Mucosa of descending colon (tissue), 3 donors: ENCODE results near the gene SPIN2A. TPM values are rescaled to one million over a fixed set of nuclear protein-coding genes. Genes with fewer than 3 reads are reported as not detected.
"Not testable (repeated sequence)": the region's sequence is repeated elsewhere in the genome, so short reads cannot be mapped to it uniquely, and the experiment has no call there.

Experiments used
- ATAC-seq: fragments of 200-7000 bp; cut with Tn5 transposase; one replicate; pipeline ENCODE4 v1.9.1; 2020; ENCODE audit warnings: mild to moderate bottlenecking, moderate library complexity
- DNase-seq, 3 donors: peaks; one replicate each; pipeline ENCODE4 v3.0.0-alpha.2; 2020
- H3K36me3 ChIP-seq: fragments of 200-600 bp; one replicate; pipeline ENCODE4 v1.8.0; 2021; ENCODE audit warnings: low read depth, mild to moderate bottlenecking
- H3K4me1 ChIP-seq: fragments of 200-600 bp; one replicate; pipeline ENCODE4 v1.8.0; 2021; ENCODE audit warnings: low read depth, mild to moderate bottlenecking
- H3K4me3 ChIP-seq: fragments of 200-600 bp; one replicate; pipeline ENCODE4 v1.8.0; 2021; ENCODE audit warnings: mild to moderate bottlenecking
- H3K9me3 ChIP-seq: fragments of 200-600 bp; one replicate; pipeline ENCODE4 v1.8.0; 2021; ENCODE audit warnings: mild to moderate bottlenecking
- intact Hi-C, 2 donors: fragments of 100-400 bp; cut with DNase I in 1 of 2; cut with micrococcal nuclease in 1 of 2; formaldehyde crosslinking; loops; one replicate each; pipeline versions ENCODE4 v1.11.0 to v1.11.1; 2022; cut with DNase I, micrococcal nuclease
- total RNA-seq, 3 donors: library from RNA; stranded (reverse); fragmentation: NEBNext Ultra II Directional in 2 of 3; extraction: Animal tissue kit (Norgen Biotek cat#: 25700) in 2 of 3; gene quantifications; one replicate each; pipeline versions ENCODE4 v1.2.1 to v1.2.4, GENCODE V29; 2021 to 2023
- TF ChIP-seq, protein P1 (sequence below): fragments of 200-600 bp; IDR thresholded peaks from one replicate; pipeline ENCODE4 v1.8.0; 2022; ENCODE audit warnings: antibody characterized with exemption, mild to moderate bottlenecking
- donor health status: DM: no; HTN: no; CAD: no; lungs with moderate emphysema.
- donor health status: DM: no; HTN: no; CAD: no.
- donor health status: DM: no; HTN: yes; CAD: no.

Gene SPIN2A
- total RNA-seq, 3 donors from 2014 or later, result 0.49 to 1.2 (median 1.1) TPM

DNA sequence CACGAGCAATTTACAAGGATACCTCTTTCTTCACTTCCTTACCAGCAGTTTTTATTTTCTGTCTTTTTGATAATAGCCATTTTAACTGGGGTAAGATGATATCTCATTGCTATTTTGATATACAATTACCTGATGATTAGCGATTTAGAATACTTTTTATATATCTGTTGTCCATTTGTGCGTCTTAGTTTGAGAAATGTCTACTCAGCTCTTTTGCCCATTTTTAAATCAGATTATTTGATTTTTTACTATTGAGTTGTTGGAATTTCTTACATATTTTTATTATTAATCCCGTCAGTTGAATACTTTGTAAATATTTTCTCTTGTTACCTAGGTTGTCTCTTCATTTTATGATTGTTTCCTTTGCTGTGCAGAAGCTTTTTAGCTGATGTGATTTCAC, 1.5 kb upstream of the SPIN2A start:
- H3K4me3 ChIP-seq, result no peak overlapping the region
- no peaks in the 10 kb centered on the region for H3K36me3 ChIP-seq
- ATAC-seq (no peak), DNase-seq (no peak)
- no peaks in the 10 kb centered on the region for H3K4me1 ChIP-seq
- H3K9me3 ChIP-seq, result no peaks in the 10 kb centered on the region
- intact Hi-C loops, result no loop called here
- TF ChIP-seq, protein P1, sequence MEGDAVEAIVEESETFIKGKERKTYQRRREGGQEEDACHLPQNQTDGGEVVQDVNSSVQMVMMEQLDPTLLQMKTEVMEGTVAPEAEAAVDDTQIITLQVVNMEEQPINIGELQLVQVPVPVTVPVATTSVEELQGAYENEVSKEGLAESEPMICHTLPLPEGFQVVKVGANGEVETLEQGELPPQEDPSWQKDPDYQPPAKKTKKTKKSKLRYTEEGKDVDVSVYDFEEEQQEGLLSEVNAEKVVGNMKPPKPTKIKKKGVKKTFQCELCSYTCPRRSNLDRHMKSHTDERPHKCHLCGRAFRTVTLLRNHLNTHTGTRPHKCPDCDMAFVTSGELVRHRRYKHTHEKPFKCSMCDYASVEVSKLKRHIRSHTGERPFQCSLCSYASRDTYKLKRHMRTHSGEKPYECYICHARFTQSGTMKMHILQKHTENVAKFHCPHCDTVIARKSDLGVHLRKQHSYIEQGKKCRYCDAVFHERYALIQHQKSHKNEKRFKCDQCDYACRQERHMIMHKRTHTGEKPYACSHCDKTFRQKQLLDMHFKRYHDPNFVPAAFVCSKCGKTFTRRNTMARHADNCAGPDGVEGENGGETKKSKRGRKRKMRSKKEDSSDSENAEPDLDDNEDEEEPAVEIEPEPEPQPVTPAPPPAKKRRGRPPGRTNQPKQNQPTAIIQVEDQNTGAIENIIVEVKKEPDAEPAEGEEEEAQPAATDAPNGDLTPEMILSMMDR, result no peak

DNA sequence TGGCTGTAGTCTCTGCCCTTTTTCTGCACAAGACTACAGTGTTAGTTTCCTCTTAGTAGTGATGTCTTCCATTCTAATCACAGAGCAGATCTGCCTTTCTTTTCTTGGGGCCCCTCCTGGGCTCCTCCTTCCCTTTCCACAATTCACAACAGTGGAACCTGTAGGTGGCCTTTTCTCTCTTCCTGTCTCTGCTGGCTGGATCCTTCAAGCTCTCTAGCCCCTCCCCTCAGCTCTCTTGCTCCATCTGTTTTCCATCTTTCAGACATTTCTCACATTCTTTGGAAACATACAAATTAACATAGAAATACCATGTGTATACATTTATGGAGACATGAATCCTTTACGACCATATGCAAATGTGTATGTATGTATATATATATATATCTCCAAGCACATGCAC, 304 bp upstream of the SPIN2A start:
- ATAC-seq (no peak), DNase-seq (no peak)
- TF ChIP-seq, protein P1, result no peak
- Histone ChIP-seq H3K36me3 (no peaks in the 10 kb centered on the region), H3K9me3 (no peaks in the 10 kb centered on the region), H3K4me3 (no peak overlapping the region), H3K4me1 (no peaks in the 10 kb centered on the region)
- intact Hi-C loops, result no loop called here

DNA sequence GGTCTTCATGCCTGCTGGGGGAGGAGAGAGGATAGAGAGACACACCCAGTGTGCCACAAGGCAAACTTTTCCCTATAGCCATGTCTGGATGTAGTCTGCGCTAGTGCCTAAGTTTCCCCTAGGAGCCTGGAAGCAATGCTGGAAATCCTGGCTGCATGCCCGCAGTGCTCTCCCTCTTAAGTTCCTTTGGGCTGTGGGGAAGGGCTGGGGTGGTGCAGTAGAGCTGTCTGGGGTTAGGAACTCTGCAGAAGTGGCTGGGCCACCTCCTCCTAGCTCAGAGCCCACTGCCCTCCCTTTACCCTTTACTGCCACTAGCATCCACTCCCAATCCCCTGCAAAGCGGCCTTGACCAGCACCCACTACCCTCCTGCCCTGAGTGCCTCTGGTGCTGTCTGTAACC, 608 bp downstream of the SPIN2A start:
- H3K4me1 ChIP-seq, DNase-seq, H3K4me3 ChIP-seq, H3K36me3 ChIP-seq, intact Hi-C loops, H3K9me3 ChIP-seq: not testable (repeated sequence)
- peak; percentile 17 for ATAC-seq

DNA sequence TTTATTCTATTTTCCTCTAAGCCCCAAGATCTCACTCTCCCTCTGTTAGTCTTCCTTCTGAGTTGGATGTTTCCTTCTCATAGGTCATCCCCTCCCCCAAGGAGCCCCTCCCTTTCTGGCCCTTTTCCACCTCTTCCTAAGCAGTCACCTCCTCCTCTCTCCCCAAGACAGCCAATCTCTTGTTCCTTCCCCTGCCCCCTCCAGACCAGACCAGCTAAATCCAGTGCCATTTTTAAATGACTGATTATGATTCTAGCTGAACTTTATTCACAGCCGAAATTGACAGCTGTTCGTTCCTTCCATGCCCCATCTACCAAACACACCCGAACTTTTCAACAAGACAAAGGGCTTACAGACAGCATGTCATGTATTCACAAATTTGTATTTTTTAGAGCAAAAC, 1.9 kb downstream of the SPIN2A start:
- no peaks in the 10 kb centered on the region for H3K36me3 ChIP-seq
- ATAC-seq, result no peak
- no peak for DNase-seq
- no peaks in the 10 kb centered on the region for H3K4me1 ChIP-seq
- H3K4me3 ChIP-seq, result no peak overlapping the region
- intact Hi-C loops, result no loop called here
- no peaks in the 10 kb centered on the region for H3K9me3 ChIP-seq
- TF ChIP-seq, protein P1, result no peak

DNA sequence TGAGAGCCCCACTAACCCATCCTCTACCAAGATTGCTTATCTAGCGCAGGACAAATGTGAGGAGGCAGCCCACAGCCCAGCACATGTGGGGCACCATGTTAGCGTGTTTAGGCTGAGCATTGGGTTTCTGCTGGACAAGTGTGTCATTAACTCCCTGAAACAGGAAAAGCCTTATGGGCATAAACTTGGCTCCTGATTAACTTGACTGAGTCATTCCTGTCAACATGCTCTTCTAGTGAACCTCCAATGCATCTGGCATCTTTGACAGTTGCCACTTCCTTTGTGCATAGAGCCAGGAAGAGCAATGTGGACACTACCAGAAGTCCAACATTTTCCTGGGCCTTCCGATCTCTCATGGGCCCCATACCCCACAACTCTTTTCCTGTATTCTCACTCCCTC, 2.5 kb downstream of the SPIN2A start:
- no peak overlapping the region for H3K4me3 ChIP-seq
- DNase-seq (no peak), ATAC-seq (peak; percentile 58)
- intact Hi-C loops, result no loop called here
- H3K4me1 ChIP-seq, result no peaks in the 10 kb centered on the region
- H3K36me3 ChIP-seq, result no peaks in the 10 kb centered on the region
- TF ChIP-seq, protein P1, result no peak
- no peaks in the 10 kb centered on the region for H3K9me3 ChIP-seq

DNA sequence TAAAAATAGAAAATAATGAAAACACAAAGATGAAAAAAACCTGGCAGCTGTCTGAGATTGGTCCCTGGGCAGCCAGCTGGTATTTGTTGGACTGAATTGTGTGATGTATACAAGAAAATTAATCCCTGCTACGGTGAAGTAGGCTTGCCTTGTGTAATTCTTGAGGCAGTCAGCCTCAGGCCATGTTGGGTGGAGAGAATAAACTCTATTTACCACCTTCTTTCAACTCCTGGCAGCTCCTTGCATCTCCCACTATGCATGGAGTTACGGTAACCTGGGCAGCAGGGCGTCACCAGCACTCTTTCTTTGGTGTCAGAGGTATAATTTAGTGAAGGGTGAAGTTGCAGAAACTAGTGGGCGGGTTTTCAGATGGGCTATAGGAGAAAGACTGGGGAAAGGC, 3.5 kb downstream of the SPIN2A start:
- intact Hi-C loops, result no loop called here
- no peaks in the 10 kb centered on the region for H3K9me3 ChIP-seq
- TF ChIP-seq, protein P1, result no peak
- H3K4me3 ChIP-seq, result no peak overlapping the region
- ATAC-seq (no peak), DNase-seq (no peak)
- H3K36me3 ChIP-seq, result no peaks in the 10 kb centered on the region
- H3K4me1 ChIP-seq, result no peaks in the 10 kb centered on the region

DNA sequence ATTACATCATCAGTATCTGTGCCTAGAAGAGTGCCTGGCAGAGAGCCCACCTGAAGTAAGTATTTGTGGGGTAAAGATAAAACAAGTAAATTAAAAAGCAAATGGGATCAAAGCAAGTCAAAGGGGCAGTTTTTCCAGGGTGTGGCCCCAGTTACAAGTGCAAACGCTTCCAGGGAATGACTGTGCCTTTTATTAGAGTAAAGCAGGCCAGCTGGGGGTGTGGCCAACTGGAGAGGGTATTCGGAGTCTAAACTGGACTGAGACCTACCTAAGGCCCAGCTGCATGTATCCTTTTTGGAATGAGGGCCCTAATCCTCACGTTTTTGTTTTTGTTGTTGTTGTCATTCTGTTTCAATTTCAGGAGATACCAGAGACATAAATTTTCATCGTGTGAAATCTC, 3.9 kb downstream of the SPIN2A start:
- H3K36me3 ChIP-seq, H3K9me3 ChIP-seq, intact Hi-C loops, H3K4me1 ChIP-seq, H3K4me3 ChIP-seq: not testable (repeated sequence)
- DNase-seq, result peak in 2 of 3 donors; percentile 30 to 43
- peak; percentile 91 for ATAC-seq
